Stimulated activated CD4-positive, alpha-beta T cell treated with anti-CD3 and anti-CD28 coated beads, Interleukin-12 subunit alpha, Interleukin-12 subunit beta, amount 100 ng/mL, for 24 hours (primary cell): ENCODE results near the gene NRN1L.
"Not testable (repeated sequence)": the region's sequence is repeated elsewhere in the genome, so short reads cannot be mapped to it uniquely, and the experiment has no call there.

ENCODE experiments used
- DNase-seq, 2 experiments: peaks; one replicate each; pipeline ENCODE4 v3.0.0-alpha.2; 2020; ENCODE audit warnings: low read depth in 2 of 2

The NRN1L gene

DNA sequence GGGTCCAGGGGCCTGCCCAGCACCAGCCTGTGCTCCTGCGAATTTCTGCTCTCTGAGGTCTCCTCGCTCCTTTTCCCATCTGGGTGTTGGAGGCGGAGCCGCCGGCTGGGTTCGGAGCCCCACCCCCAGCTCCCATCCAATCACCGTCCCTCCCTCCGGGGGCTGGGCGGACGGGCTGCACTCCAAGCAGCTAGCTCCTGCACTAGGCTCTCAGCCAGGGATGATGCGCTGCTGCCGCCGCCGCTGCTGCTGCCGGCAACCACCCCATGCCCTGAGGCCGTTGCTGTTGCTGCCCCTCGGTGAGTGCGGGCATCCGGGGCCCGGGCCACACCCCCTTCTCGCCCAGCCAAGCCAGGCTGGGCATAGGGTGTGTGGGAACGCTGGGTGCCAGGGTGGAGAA is at the start of gene NRN1L:
TSS of gene NRN1L (plus strand) at position 202 of the 400 bp plus-strand sequence. CDS start at position 221, 19 bp downstream.
- no peak for DNase-seq

DNA sequence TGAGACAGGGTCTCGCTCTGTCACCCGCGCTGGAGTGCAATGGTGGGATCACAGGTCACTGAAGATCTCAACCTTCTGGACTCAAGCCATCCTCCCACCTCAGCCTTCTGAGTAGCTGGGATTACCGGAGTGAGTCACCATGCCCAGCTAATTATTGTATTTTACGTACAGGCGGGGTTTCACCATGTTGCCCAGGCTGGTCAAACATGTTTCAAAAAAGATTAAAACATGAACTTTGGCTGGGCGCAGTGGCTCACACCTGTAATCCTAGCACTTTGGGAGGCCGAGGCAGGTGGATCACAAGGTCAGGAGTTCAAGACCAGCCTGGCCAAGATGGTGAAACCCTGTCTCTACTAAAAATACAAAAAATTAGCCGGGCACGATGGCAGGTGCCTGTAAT is 47.5 kb upstream of the NRN1L start:
- DNase-seq, result not testable (repeated sequence)

DNA sequence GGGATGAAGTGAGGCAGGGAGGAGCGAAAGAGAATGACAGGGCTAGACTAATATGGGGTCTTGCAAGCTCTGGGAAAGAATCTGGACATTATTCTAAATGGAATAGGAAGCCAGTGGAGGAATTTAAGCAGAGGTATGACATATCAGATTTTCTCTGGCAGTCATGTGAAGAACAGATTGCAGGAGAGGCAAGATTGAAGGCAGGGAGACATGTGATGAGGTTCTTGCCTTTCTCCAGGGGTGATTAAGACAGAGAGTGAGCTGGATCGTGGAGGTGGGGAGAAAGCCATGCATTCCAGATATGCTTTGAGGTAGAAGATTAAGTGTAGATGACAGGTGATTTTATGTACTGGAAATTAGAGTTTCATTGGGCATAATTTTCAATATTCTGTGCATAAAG is 46.9 kb upstream of the NRN1L start:
- no peak for DNase-seq

DNA sequence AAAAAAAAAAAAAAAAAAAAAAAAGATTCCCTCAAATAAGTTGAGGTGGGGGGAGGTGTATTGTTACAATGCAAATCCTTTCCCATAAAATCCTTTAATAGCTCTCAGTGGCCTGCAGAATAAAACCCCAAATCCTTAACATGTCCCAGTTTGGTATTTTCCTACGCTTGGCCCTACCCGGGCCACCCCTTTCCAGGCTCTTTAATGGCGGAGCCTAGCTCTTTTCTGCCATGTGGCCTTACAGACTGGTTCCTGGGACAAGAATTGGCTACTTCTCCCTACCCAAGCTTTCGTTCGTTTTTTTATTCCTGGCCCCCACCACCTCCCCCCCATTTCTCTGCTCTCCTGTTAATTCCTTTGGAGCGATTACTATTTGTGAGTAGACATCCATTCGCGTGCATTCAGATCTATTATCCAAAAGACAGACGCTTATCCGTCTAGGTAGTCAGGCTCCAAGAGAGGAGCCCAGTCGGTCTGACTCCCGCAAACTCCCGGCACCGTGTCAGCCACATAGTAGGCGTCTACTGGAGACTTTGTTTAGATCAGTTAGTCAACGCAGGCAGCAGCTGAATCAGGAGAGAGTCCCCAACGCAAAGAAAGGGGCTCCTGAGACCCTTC is 43.4 kb upstream of the NRN1L start:
- DNase-seq, result no peak

DNA sequence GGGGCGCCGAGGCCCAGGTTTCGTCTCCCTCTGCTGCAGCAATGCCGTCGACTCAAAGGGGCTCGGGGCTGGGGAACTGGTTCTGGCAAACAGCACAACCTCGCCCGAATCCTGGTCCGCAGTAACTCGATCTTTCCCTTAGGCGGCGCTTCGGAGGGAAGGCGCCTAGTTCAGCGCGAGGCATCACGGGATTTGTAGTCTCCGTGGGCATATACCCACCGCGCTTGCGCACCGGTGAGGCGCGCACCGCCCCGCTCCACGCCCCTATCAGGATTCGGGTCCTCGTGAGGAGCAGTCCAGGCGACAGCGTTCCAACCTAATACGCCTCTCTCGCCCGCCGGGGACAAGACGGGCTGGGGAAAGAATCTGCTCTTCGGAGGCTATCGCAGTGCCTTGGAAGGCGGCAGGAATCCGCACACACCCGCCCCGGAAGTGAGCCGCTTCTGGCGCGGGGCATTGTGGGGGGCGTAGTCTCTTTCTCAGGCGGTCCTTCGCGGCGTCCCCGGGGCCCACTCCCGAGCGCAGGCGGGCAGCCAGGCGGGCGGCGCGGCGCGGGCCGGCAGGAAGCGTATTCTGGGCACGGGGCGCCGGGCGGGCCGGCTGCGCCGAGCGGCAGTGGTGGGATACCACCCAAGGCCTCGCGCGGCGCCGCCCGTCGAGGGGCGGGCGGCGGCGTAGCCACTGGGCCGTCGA is 42.7 kb upstream of the NRN1L start, which contains the start of gene THAP11:
TSS of gene THAP11 (plus strand) at position 505 of the 693 bp plus-strand sequence. CDS start 235 bp downstream, outside the sequence.
- DNase-seq, result peak; percentile 91 to 92

DNA sequence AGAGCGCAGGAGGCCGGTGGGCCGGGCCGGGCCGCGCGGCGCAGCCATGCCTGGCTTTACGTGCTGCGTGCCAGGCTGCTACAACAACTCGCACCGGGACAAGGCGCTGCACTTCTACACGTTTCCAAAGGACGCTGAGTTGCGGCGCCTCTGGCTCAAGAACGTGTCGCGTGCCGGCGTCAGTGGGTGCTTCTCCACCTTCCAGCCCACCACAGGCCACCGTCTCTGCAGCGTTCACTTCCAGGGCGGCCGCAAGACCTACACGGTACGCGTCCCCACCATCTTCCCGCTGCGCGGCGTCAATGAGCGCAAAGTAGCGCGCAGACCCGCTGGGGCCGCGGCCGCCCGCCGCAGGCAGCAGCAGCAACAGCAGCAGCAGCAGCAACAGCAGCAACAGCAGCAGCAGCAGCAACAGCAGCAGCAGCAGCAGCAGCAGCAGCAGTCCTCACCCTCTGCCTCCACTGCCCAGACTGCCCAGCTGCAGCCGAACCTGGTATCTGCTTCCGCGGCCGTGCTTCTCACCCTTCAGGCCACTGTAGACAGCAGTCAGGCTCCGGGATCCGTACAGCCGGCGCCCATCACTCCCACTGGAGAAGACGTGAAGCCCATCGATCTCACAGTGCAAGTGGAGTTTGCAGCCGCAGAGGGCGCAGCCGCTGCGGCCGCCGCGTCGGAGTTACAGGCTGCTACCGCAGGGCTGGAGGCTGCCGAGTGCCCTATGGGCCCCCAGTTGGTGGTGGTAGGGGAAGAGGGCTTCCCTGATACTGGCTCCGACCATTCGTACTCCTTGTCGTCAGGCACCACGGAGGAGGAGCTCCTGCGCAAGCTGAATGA is 42.0 kb upstream of the NRN1L start:
- DNase-seq, result peak; percentile 32 to 42

DNA sequence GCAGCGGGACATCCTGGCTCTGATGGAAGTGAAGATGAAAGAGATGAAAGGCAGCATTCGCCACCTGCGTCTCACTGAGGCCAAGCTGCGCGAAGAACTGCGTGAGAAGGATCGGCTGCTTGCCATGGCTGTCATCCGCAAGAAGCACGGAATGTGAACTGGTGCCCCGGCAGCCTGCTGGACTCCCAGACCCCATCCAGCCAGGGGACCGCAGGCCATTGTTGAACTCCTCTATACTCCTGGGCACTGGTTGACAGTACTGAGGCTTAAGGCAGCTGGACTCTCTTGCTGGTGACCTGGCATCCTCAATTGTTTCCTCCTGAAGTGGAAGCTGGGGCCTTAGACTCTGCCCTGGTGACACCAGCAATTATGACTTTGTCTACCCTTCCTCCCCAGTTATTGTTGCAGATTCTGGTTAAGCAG is 41.3 kb upstream of the NRN1L start:
- peak; percentile 15 to 29 for DNase-seq

DNA sequence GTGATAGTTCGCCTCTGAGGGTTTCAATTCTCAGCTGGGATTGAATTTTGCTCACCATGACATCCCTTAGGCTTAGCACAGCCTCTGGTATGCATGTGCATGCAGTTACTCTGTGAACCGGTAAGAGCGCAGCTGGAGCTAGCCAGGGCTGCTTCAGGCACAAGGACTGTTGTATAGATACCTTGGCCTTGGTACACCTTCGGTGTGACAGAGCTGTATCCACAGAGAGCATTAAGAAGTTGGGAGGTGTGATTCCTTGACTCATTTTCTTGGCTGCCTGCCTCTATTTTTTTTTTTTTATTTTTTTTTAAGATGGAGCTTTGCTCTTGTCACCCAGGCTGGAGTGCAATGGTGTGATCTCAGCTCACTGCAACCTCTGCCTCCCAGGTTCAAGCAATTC is 40.2 kb upstream of the NRN1L start:
- no peak for DNase-seq

DNA sequence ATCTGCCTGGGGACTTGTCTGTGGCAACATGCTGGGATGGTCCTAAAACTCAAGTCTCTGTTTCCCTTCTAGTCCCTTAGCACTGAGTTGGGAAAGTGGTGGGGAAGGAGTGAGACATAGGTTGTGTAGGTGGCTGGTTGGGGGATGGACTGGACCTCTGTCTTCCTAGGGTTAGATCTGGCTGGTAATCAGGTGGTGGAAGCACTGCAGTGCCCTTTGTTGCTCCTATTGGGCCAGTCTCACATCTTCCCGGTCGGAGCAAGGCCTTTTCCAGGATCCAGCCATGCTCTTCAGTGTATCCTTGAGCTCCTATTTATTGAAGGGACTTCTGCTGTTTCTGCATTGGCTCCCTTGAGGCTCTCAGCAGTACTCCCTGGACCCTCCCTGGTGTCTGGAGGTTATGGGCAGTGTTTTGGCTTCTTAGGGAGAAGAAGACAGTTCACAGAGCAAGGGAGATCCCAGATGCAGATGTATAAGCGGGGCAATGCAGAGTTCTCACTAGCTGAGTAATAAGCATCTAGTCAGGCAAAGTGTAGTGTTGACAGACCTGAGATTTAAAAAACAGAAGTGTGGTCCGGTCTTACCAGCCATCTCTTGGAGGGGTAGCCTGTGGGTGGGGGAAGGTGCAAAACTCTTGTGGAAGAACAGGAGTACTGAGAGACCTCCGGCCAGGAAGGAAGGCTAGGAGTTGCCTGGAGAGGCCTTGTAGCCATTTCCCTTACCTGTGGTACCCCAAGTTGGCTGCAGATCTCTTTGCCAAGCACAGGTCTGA is 39.2 kb upstream of the NRN1L start:
- no peak for DNase-seq

DNA sequence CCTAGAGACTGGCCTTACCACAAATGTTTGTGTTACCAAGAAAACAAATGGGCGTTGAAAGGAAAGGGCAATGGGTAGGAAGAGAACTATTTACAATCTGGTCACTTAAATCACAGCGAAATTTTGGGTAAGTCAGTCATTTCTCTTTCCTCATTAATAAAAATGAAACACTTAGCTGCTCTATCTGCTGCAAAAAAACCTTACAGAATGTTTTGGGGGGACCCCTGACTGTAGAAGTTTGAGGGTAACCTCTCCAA is 38.7 kb upstream of the NRN1L start:
- DNase-seq, result no peak

DNA sequence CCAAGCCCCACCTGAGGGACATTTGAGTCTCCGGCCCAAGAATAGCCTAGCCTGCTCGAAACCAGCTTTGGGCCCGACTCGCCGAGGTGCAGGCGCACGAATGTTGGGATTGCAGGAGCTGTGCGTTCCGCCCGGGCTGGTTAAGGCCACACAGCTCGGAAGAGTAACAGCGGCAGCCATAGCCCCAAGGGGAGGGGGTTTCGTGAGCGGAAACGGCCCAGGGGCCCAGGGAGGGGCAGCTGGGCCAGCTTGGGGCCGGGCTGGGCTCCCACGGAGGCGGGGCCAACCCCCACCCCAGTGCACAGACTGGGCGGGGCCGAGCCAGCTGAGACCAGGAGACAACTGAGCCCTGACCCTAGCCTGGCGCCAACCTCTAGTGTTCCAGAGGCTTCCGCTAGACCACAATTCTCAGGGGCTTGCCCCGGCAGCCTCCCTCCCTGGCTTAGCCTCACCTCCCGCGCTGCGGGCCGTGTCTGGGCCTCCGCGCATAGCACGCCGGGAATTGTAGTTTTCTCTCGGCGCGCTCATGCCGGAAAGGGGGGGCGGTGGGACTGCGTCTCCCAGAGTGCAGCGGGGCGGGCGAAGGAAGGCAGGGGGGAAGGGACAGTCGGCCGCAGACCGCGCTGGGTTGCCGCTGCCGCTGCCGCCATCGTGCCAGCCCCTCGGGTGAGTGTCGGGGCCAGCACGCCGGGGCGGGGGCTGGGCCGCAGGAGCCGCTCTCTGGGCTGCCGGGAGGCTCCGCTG is 38.2 kb upstream of the NRN1L start, which contains the start of gene NUTF2:
TSS of gene NUTF2 (plus strand) at position 614 of the 744 bp plus-strand sequence. CDS start 18,198 bp downstream, outside the sequence.
- peak; percentile 92 to 93 for DNase-seq

DNA sequence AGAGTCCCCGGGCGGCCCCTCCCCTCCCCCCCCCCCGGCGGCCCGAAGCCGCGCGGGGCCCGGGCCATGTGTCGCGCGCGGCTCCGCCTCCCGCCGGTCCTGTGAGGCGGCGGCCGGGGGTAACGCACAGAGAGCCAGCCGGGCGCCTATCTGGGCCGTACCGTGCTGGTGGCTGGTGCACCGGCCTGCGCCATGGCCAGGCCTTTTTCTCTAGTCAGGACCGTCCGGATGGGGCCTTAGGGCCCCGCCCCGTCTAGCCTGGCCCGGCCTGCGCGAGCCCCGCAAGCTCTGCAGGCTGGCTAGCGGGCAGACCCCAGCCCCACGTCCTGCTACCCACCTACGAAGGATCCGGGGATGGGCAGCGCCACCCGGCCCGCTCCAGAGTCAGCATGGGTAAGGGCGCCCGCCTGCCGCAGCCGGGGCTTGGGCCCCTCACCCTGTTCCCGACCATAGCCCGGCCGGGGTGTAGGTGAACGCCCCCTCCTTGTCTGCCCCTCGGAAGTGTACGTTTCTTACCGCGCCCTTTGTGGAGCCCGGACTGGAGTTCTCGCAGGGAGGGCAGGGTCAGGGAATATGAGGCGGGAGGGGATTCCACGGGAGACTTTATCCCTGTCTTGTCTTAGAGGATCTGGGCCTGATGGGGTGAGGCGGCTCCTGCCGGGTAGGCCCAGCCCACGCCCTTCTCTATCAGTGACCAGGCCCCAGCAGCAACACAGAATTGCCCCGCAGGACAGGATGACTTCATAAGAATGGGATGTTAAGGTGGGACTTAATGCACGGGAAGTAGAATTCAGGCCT is 37.4 kb upstream of the NRN1L start, which contains the start of gene CENPT:
TSS of gene CENPT (minus strand) at position 630 of the 798 bp plus-strand sequence. CDS start 13,834 bp downstream, outside the sequence.
- no peak for DNase-seq

DNA sequence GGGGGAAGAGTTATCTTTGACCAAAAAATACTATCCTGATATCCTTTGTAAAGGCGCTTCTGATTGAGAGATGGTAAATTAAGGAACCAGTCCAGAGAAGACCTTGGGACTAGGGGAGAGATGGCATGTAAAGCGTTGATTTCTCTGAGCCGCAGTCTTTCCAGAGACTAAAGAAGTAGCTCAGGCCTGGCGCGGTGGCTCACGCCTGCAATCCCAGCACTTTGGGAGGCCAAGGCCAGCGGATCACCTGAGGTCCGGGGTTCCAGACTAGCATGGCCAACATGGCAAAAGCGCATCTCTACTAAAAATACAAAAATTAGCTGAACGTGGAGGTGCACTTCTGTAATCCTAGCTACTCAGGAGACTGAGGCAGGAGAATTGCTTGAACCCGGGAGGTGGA is 36.6 kb upstream of the NRN1L start:
- no peak for DNase-seq

DNA sequence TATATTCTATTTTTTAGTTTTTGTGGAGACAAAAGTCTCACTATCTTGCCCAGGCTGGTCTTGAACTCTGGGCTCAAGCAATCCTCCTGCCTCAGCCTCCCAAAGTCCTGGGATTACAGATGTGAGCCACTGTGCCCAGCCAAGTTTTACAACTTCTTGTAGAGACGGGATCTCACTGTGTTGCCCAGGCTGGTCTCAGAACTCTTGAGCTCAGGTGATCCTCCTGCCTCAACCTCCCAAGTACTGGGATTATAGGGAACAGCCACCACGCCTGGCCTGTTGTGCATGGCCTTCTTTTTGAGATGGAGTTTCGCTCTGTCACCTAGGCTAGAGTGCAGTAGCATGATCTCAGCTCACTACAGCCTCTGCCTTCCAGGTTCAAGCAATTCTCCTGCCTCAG is 31.0 kb upstream of the NRN1L start:
- DNase-seq, result no peak

DNA sequence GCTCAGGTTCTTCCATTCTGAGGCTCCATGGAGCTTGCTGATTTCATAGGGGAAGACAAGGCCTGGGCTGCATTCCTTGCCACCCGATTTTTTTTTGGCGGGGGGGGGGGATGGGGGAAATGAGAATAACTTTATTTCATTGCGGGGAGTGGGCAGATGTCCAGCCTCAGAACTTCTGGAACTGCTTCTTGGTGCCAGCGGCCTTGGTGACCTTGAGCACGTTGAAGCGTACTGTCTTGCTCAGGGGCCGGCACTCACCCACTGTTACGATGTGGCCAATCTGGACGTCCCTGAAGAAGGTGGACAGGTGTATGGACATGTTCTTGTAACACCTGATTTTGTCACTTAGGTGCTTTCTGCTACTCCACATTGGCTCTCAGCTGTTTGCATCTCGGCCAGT is 28.9 kb upstream of the NRN1L start:
- DNase-seq, result no peak

DNA sequence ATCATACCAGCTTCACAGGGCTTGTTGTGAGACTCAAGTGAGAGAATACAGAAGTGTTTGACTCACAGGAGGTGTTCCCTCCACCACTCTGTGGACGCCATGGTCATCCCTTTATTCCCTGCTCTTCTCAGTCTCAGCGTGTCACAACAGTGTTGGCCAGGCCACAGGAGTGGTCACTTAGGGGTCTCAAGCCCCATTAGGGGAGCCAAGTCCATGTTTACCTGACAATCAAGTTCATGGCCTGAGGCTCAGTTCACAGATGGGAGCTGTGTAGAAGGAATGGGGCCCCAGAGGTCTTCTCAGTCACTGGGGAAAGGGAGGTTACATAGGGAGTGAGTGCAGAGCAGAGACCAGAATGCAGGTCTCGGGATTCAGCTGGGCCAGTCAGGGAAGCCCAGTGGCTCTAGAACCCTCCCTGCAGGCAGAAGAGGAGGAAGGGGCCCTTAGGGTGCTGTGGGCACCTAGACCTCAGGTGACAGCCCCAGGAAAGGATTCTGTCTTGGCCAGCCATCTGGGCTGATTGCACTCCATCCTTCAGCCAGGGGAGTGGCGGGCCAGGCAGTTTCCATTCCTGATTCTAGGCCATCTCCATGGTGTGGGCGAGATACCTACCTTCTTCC is 27.6 kb upstream of the NRN1L start:
- DNase-seq, result no peak

DNA sequence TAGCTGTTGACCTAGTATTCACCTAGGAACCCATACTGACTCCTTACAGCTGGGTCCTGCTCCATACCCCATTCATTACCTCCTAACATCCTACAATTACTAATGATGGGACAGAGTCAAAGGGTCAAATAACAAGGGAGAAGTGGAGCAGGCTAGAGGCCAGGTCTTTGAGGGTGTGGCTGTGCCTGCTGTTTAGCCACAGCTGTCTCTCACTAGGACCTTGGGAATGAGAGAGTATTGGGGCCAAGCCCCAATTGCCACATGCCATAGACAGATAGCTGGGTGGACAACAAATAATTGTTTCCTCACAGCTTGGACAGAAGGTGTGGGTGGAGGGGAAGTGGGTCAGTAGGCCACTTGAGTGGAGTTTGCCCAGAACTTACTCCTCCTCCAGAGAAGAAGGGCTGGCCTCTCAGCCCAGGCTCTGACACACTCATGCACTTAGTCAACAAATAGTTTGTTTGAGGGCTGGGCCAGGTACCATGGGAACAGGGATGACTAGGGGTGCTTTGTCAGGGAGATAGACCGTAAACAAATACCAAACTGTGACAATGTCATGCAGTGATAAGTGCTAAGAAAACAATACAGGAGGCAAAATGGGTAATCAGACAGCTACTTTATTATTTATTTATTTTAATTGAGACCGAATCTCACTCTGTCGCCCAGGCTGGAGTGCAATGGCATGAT is 27.0 kb upstream of the NRN1L start:
- DNase-seq, result no peak

DNA sequence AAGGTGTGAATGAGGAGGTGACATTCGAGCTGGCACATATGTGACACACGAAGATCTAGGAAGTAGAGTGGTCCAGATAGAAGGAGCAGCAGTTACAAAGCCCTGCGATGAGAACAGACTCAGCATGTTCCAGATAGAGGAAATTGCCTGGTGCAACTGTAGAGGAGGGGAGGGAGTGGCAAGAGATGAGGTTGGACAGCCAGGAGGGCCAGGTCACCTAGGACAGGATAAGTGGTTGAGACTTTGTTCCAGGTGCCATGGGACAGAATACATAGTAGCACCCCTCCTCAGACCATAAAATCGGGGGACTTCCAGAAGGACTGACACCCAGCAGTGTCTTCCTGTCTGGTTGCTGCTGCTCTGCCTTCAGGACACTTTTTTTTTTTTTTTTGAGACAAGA is 26.2 kb upstream of the NRN1L start:
- DNase-seq, result no peak
